GM12878 (cell line): Measurements from ENCODE around the gene MXRA8. TPM values are rescaled to one million over a fixed set of nuclear protein-coding genes. Genes with fewer than 3 reads are reported as not detected.
A peak's percentile ranks its signal among the peaks of the same experiment; 100 is the strongest.

Experiments used
- ATAC-seq: fragments of 200-7000 bp; cut with Tn5 transposase; 3 replicates; pipeline ENCODE4 v1.9.1; 2020; ENCODE audit warnings: mild to moderate bottlenecking, moderate library complexity
- BruUV-seq: library from RNA; stranded (reverse); fragments of 400-500 nt; replicated peaks from 2 replicates; lab custom pipeline; 2021; lab: Mats Ljungman, UMichigan
- CTCF ChIA-PET: fragments of 300-600 bp; sonication (Branson Sonifier 250); formaldehyde crosslinking; extraction: SDS; loops from one replicate; lab custom pipeline; 2021; ENCODE audit warnings: inconsistent platforms; lab: Yijun Ruan, JAX
- POLR2A ChIA-PET: fragments of 350-600 bp; formaldehyde crosslinking; extraction: SDS; loops from one replicate; lab custom pipeline; 2021; ENCODE audit warnings: inconsistent platforms; lab: Charles Lee
- RAD21 ChIA-PET: fragments of 300-600 bp; sonication (Branson Sonifier 250); formaldehyde crosslinking; loops from one replicate; lab custom pipeline; 2023; ENCODE audit warnings: antibody characterized with exemption; ENCODE audit not compliant: unreplicated experiment; lab: Charles Lee
- SMC1A ChIA-PET: fragments of 300-600 bp; sonication (Branson Sonifier 250); formaldehyde crosslinking; loops from one replicate; lab custom pipeline; 2023; ENCODE audit not compliant: unreplicated experiment, uncharacterized antibody; lab: Charles Lee
- DNase-seq: peaks from one replicate; pipeline ENCODE4 v3.0.0-alpha.2; 2011; ENCODE audit warnings: low read depth, low spot score
- FAIRE-seq: peaks from 3 replicates; lab custom pipeline; 2011; peaks lifted over from hg19 to GRCh38; lab: Jason Lieb, UNC
- H2AFZ ChIP-seq: 2 replicates; pipeline ENCODE4 v1.6.0; 2011; ENCODE audit warnings: low read depth, low read length, control low read depth; ENCODE audit not compliant: control insufficient read depth
- H3K27ac ChIP-seq: 2 replicates; pipeline ENCODE4 v1.5.1; 2011; ENCODE audit warnings: control low read depth; ENCODE audit not compliant: control insufficient read depth, insufficient read depth
- H3K27me3 ChIP-seq, 2 experiments: replicated peaks in 1 of 2; 2 replicates each; pipeline versions ENCODE4 v1.6.0 to v1.6.1; 2011; ENCODE audit warnings: low read length in 1 of 2; ENCODE audit not compliant: control insufficient read depth in 2 of 2, insufficient read depth in 2 of 2
- H3K36me3 ChIP-seq, 2 experiments: 2 replicates each; pipeline ENCODE4 v1.5.1; 2011; ENCODE audit warnings: low read length in 1 of 2; ENCODE audit not compliant: control insufficient read depth in 2 of 2, insufficient read depth in 2 of 2
- H3K4me1 ChIP-seq: 2 replicates; pipeline ENCODE4 v1.6.1; 2011; ENCODE audit warnings: mild to moderate bottlenecking, low read length, moderate library complexity, mixed read lengths; ENCODE audit not compliant: control insufficient read depth, insufficient read depth
- H3K4me2 ChIP-seq: 2 replicates; pipeline ENCODE4 v1.6.0; 2011; ENCODE audit warnings: control low read depth; ENCODE audit not compliant: control insufficient read depth, insufficient read depth
- H3K4me3 ChIP-seq: fragments of 200-600 bp; sonication (generic); 2 replicates; pipeline ENCODE4 v1.5.1; 2016
- H3K79me2 ChIP-seq: 2 replicates; pipeline ENCODE4 v1.6.0; 2011; ENCODE audit warnings: low read length; ENCODE audit not compliant: control insufficient read depth, insufficient read depth
- H3K9ac ChIP-seq: 2 replicates; pipeline ENCODE4 v1.8.0; 2011; ENCODE audit warnings: low read length, control low read depth, mixed read lengths; ENCODE audit not compliant: control insufficient read depth, insufficient read depth
- H3K9me3 ChIP-seq: replicated peaks from 3 replicates; pipeline ENCODE4 v1.5.1; 2011; ENCODE audit warnings: mild to moderate bottlenecking, low read length; ENCODE audit not compliant: control insufficient read depth, insufficient read depth
- H4K20me1 ChIP-seq: 2 replicates; pipeline ENCODE4 v1.6.0; 2011; ENCODE audit not compliant: control insufficient read depth, insufficient read depth
- FOXK2 ChIP-seq: fragments of 450-650 bp; IDR thresholded peaks from 2 replicates; pipeline ENCODE4 v1.6.1; 2017; ENCODE audit warnings: mild to moderate bottlenecking, moderate library complexity
- IRF4 ChIP-seq: IDR thresholded peaks from 2 replicates; pipeline ENCODE4 v1.6.1; 2011; ENCODE audit warnings: low read depth, low read length
- POU2F2 ChIP-seq: IDR thresholded peaks from 3 replicates; pipeline ENCODE4 v1.6.1; 2011; ENCODE audit warnings: low read depth, mild to moderate bottlenecking, low read length, borderline replicate concordance
- RB1 ChIP-seq: fragments of 450-650 bp; formaldehyde crosslinking; IDR thresholded peaks from 2 replicates; pipeline ENCODE4 v1.6.1; 2017; ENCODE audit warnings: mild to moderate bottlenecking, borderline replicate concordance
- SREBF1 ChIP-seq: IDR thresholded peaks from 2 replicates; pipeline ENCODE4 v1.6.1; 2012; ENCODE audit warnings: mild to moderate bottlenecking, low read length
- WGBS: methylation state at CpG from one replicate; pipeline ENCODE4 v1.1.6; 2016; ENCODE audit warnings: low lambda C conversion rate; ENCODE audit not compliant: insufficient replicate concordance, insufficient coverage; ENCODE audit errors: missing lambda C conversion rate; 5-methylcytosine and 5-hydroxymethylcytosine counted together
- in situ Hi-C: fragments of 300-500 bp; cut with MboI; formaldehyde crosslinking; loops from 9 replicates; pipeline ENCODE4 v1.14.3; 2018; ENCODE audit warnings: mixed read lengths
- intact Hi-C: fragments of 100-400 bp; cut with micrococcal nuclease; formaldehyde crosslinking; loops from one replicate; pipeline ENCODE4 v1.14.2; 2022; ENCODE audit not compliant: unreplicated experiment
- polyA plus RNA-seq, 11 experiments: library from polyadenylated mRNA; depleted of rRNA in 4 of 11; unstranded in 6 of 11; stranded (reverse) in 5 of 11; fragments of >200 nt; fragmentation: Nextera tagmentation in 4 of 11; fragmentation: Illumina TruSeq in 1 of 11; extraction: Ambion mirVana in 4 of 11; extraction: Trizol in 1 of 11; gene quantifications; 1 replicate in 1 of 11; 2 replicates in 10 of 11; pipeline versions ENCODE4 v1.2.1 to v1.2.3, GENCODE V29; 2011 to 2016; ENCODE audit warnings: inconsistent platforms in 2 of 11, missing spikeins in 2 of 11, low read depth in 1 of 11
- total RNA-seq, 4 experiments: library from RNA; depleted of rRNA in 3 of 4; stranded (reverse); fragments of >200 nt in 3 of 4; fragmentation: Illumina TruSeq in 1 of 4; extraction: Trizol in 1 of 4; gene quantifications; 2 replicates each; pipeline versions ENCODE4 v1.2.1 to v1.2.3, GENCODE V29; 2013 to 2021
- TF ChIP-seq, protein P1 (sequence below): fragments of 450-650 bp; IDR thresholded peaks from 2 replicates; pipeline ENCODE4 v1.6.1; 2018; ENCODE audit warnings: mild to moderate bottlenecking, low read depth, moderate library complexity; ENCODE audit not compliant: partially characterized antibody
- TF ChIP-seq, protein P2 (sequence below): fragments of 450-650 bp; formaldehyde crosslinking; IDR thresholded peaks from 2 replicates; pipeline ENCODE4 v1.4.0; 2022; ENCODE audit warnings: mild to moderate bottlenecking, moderate library complexity
- TF ChIP-seq, protein P3 (sequence below): fragments of 450-650 bp; IDR thresholded peaks from 2 replicates; pipeline ENCODE4 v1.6.1; 2016; ENCODE audit warnings: mild to moderate bottlenecking

MXRA8 gene
- total and polyA plus RNA-seq, 10 of the 15 experiments (the other 5 are each of a cell fraction or from before 2014, with no cell fraction given) = 0.11 to 0.54 (median 0.21) TPM; not detected in 6

DNA sequence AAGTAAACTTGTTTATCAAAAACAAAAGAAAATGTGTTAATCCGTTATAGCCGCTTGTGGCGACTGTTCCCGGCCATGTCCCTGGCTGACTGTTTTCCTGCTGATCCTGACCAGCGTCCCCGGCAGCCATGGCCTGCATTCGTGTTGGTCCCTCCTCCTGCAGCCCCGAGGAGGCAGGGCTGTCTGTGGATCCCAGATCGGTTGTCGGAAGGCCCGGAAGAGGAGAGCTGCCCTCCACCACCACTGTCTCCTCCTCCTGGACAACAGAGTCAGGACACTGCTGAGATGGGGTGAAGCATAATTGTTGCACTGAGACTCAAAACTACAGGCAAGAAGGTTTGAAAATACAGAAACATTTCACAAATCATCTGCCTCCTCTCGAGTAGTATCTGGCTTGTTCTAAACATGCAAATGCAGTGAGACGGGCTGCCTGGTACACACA, 3.6 kb upstream of the MXRA8 start:
- H3K9ac ChIP-seq = no peak overlapping the region

DNA sequence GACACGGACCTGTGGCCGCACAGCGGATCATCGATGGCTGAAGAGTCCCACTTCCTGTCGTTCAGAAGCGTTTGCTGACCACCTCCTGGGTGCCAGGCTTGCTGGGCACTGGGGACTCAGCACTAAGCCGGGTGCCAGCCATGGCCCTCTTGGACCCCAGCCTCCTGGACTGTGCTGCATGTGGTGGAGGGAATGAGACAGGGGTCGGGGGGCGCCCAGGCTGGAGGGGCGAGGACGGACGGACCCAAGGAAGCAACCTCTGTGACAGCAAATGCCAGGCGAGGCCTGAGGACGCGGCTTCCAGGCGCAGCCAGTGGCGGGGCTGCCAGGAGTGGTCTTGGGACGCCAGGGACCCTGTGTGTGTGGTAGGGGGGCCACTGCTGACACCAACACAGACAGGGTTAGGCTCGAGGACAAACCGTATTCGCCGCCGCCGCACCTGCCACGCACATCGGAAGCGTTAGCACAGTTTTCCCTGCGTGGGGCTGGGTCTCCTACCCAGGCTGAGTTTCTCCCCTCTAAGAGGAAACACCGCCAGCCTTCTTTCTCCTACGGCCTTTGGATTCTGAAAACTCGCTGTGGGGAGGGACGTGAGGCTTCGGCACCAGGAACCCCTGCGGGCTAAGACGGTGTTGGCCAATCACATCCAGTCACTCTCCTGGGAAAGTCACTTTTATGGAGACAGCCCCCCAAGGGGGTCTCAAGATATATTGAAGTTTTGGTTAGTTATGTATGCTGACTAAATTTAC, 3.1 kb upstream of the MXRA8 start:
- POLR2A ChIA-PET = no interaction called here
- in situ Hi-C loops = no loop called here
- Histone ChIP-seq H3K27ac (no peak overlapping the region), H3K4me1 (peaks cover 5% of the 10 kb centered on the region), H3K36me3 (no peaks in the 10 kb centered on the region), H3K79me2 (no peaks in the 10 kb centered on the region), H3K9me3 (no peaks in the 10 kb centered on the region; the same call in 2 of the 3 replicates), H3K4me3 (no peak overlapping the region), H3K4me2 (no peak overlapping the region), H2AFZ (no peak overlapping the region), H3K9ac (no peak overlapping the region), H3K27me3 (no peaks in the 10 kb centered on the region), H4K20me1 (no peaks in the 10 kb centered on the region)
- ATAC-seq (no peak), DNase-seq (no peak), FAIRE-seq (no peak)
- BruUV-seq = no TSS peak
- RAD21 ChIA-PET = no interaction called here
- SMC1A ChIA-PET = no interaction called here
- 72% methylated on average over 35 of the region's 35 CpGs for WGBS
- CTCF ChIA-PET = no interaction called here
- intact Hi-C loops = no loop called here
- no peak for TF ChIP-seq IRF4
- TF ChIP-seq RB1 = no peak
- no peak for TF ChIP-seq SREBF1
- TF ChIP-seq, protein P1, sequence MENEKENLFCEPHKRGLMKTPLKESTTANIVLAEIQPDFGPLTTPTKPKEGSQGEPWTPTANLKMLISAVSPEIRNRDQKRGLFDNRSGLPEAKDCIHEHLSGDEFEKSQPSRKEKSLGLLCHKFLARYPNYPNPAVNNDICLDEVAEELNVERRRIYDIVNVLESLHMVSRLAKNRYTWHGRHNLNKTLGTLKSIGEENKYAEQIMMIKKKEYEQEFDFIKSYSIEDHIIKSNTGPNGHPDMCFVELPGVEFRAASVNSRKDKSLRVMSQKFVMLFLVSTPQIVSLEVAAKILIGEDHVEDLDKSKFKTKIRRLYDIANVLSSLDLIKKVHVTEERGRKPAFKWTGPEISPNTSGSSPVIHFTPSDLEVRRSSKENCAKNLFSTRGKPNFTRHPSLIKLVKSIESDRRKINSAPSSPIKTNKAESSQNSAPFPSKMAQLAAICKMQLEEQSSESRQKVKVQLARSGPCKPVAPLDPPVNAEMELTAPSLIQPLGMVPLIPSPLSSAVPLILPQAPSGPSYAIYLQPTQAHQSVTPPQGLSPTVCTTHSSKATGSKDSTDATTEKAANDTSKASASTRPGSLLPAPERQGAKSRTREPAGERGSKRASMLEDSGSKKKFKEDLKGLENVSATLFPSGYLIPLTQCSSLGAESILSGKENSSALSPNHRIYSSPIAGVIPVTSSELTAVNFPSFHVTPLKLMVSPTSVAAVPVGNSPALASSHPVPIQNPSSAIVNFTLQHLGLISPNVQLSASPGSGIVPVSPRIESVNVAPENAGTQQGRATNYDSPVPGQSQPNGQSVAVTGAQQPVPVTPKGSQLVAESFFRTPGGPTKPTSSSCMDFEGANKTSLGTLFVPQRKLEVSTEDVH = no peak
- TF ChIP-seq, protein P2, sequence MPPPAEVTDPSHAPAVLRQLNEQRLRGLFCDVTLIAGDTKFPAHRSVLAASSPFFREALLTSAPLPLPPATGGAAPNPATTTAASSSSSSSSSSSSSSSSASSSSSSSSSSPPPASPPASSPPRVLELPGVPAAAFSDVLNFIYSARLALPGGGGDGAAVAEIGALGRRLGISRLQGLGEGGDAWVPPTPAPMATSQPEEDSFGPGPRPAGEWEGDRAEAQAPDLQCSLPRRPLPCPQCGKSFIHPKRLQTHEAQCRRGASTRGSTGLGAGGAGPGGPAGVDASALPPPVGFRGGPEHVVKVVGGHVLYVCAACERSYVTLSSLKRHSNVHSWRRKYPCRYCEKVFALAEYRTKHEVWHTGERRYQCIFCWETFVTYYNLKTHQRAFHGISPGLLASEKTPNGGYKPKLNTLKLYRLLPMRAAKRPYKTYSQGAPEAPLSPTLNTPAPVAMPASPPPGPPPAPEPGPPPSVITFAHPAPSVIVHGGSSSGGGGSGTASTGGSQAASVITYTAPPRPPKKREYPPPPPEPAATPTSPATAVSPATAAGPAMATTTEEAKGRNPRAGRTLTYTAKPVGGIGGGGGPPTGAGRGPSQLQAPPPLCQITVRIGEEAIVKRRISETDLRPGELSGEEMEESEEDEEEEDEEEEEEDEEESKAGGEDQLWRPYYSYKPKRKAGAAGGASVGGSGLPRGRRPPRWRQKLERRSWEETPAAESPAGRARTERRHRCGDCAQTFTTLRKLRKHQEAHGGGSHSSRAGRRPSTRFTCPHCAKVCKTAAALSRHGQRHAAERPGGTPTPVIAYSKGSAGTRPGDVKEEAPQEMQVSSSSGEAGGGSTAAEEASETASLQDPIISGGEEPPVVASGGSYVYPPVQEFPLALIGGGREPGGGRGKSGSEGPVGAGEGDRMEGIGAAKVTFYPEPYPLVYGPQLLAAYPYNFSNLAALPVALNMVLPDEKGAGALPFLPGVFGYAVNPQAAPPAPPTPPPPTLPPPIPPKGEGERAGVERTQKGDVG (CRISPR knock-in tag) = no peak

More for the DNA sequence above, 3.6 kb upstream of the MXRA8 start:
- no peak for DNase-seq
- H3K27ac ChIP-seq = no peak overlapping the region
- FAIRE-seq = no peak
- H2AFZ ChIP-seq = no peak overlapping the region
- H3K4me1 ChIP-seq = peaks cover 5% of the 10 kb centered on the region
- H4K20me1 ChIP-seq = no peaks in the 10 kb centered on the region
- intact Hi-C loops = no loop called here
- no peaks in the 10 kb centered on the region for H3K79me2 ChIP-seq
- POLR2A ChIA-PET = no interaction called here
- RAD21 ChIA-PET = no interaction called here
- in situ Hi-C loops = no loop called here
- no peak overlapping the region for H3K4me2 ChIP-seq
- no peaks in the 10 kb centered on the region for H3K36me3 ChIP-seq
- peak; percentile 37; the same call in 1 of the 3 replicates for ATAC-seq
- TF ChIP-seq POU2F2 = 0 out of 3 replicates have a peak, but pooled peaks have one; percentile 11
- TF ChIP-seq, protein P3, sequence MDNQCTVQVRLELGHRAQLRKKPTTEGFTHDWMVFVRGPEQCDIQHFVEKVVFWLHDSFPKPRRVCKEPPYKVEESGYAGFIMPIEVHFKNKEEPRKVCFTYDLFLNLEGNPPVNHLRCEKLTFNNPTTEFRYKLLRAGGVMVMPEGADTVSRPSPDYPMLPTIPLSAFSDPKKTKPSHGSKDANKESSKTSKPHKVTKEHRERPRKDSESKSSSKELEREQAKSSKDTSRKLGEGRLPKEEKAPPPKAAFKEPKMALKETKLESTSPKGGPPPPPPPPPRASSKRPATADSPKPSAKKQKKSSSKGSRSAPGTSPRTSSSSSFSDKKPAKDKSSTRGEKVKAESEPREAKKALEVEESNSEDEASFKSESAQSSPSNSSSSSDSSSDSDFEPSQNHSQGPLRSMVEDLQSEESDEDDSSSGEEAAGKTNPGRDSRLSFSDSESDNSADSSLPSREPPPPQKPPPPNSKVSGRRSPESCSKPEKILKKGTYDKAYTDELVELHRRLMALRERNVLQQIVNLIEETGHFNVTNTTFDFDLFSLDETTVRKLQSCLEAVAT = 0 out of 2 replicates have a peak, but pooled peaks have one; percentile 37
- no peak for TF ChIP-seq FOXK2
- TF ChIP-seq, all 136 proteins: peak for 2
- Histone ChIP-seq H3K27me3 (no peaks in the 10 kb centered on the region), H3K9me3 (peaks cover under 1% of the 10 kb centered on the region; the same call in 1 of the 3 replicates), H3K4me3 (no peak overlapping the region)
- 17% methylated on average over 13 of the region's 13 CpGs for WGBS
- ChIA-PET SMC1A (no interaction called here), CTCF (no interaction called here)
- no TSS peak for BruUV-seq
